Esophagus squamous epithelium (tissue), 5 donors: ENCODE measurements around the gene ABLIM3. TPM values are rescaled to one million over a fixed set of nuclear protein-coding genes. Genes with fewer than 3 reads are reported as not detected.

Experiments
- DNase-seq: peaks from one replicate; lab custom pipeline; 2025; lab: John Stamatoyannopoulos, UW
- H3K27ac ChIP-seq, 4 donors: fragments of 200-600 bp; sonication (generic); one replicate each; pipeline ENCODE4 v1.5.1; 2016 to 2019; ENCODE audit warnings: mild to moderate bottlenecking in 1 of 4
- H3K27me3 ChIP-seq, 4 donors: fragments of 200-600 bp; sonication (generic); 1 replicate in 3 of 4; 2 replicates in 1 of 4; pipeline versions ENCODE4 v1.5.1 to v1.6.0; 2017 to 2021; ENCODE audit warnings: antibody characterized with exemption in 1 of 4
- H3K36me3 ChIP-seq, 3 donors: fragments of 200-600 bp; sonication (generic); one replicate each; pipeline ENCODE4 v1.5.1; 2016 to 2019
- H3K4me1 ChIP-seq, 3 donors: fragments of 200-600 bp; sonication (generic); one replicate each; pipeline ENCODE4 v1.5.1; 2017 to 2019
- H3K4me3 ChIP-seq, 4 donors: fragments of 200-600 bp; sonication (generic); 1 replicate in 3 of 4; 2 replicates in 1 of 4; pipeline ENCODE4 v1.5.1; 2016 to 2019; ENCODE audit warnings: mild to moderate bottlenecking in 2 of 4, moderate library complexity in 1 of 4
- H3K9me3 ChIP-seq, 3 donors: fragments of 200-600 bp; sonication (generic); one replicate each; pipeline ENCODE4 v1.5.1; 2016 to 2019
- CTCF ChIP-seq, 6 experiments: fragments of 450-650 bp in 4 of 6; fragments of 200-600 bp in 2 of 6; sonication (generic) in 2 of 6; IDR thresholded peaks; one replicate each; pipeline ENCODE4 v1.5.1; 2016 to 2019; ENCODE audit warnings: antibody characterized with exemption in 6 of 6, mild to moderate bottlenecking in 4 of 6, moderate library complexity in 4 of 6
- POLR2A ChIP-seq, 4 donors: fragments of 450-650 bp; IDR thresholded peaks; one replicate each; pipeline ENCODE4 v1.6.1; 2017; ENCODE audit warnings: antibody characterized with exemption in 4 of 4, mild to moderate bottlenecking in 4 of 4, moderate library complexity in 3 of 4
- WGBS, 2 donors: methylation state at CpG; one replicate each; pipeline ENCODE4 v1.1.5; 2018; 5-methylcytosine and 5-hydroxymethylcytosine counted together
- intact Hi-C: fragments of 100-400 bp; cut with DNase I; formaldehyde crosslinking; loops from one replicate; pipeline ENCODE4 v1.15.0; 2022
- total RNA-seq, 4 donors: library from RNA; depleted of rRNA; stranded (reverse); fragments of >200 nt; gene quantifications; one replicate each; pipeline ENCODE4 v1.1.0, GENCODE V29; 2016
- donor health status: DM: yes; HTN: yes; CAD: no.

ABLIM3 gene
- total RNA-seq, 4 donors from 2014 or later, result 10.6 to 47.7 (median 27.1) TPM

- Histone ChIP-seq H3K4me1 (no peaks in the 10 kb centered on the region), H3K4me3 (no peak overlapping the region), H3K27me3 (peaks cover 0 to 24% (median 0%) of the 10 kb centered on the region in 4 donors), H3K27ac (no peak overlapping the region), H3K36me3 (no peaks in the 10 kb centered on the region), H3K9me3 (peaks cover 0 to 15% (median 0%) of the 10 kb centered on the region in 3 donors)
- no peak for TF ChIP-seq POLR2A (IDR thresholded peaks at IDR 0.05)
- TF ChIP-seq CTCF (IDR thresholded peaks at IDR 0.05), result peak in 5 of 6 experiments; percentile 41 to 73 (median 47)
- 19 to 34% methylated on average over 8 to 12 of the region's 12 CpGs for WGBS, 2 donors
- DNase-seq, result no peak
- intact Hi-C loops, result loop anchor here (10.0 kb wide), 1 partner anchor 120 kb away; the partner anchor contains the start of gene ABLIM3
These were observed 123.3 kb downstream of the ABLIM3 start for GRCh38 chr5:149264439-149265067.

DNA sequence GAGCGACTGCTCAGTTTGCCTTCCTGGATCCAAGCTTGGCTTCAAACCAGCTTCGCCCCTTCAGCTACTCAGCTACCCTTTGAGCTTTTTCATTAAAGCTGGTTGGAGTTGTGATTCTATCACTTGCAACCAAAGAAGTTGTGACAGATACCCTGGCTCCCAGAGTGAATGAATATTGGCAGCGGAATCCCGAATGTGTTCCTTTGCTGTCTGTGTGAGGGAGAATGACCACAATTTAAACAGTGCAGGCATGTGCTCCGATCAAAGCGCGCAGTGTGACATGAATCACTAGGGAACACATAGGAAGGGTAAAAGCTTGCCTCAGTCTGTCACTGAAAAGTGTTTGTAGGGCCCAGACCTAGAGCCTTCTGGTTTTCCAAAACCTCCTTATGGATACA lies 123.8 kb downstream of the ABLIM3 start:
- H3K27ac ChIP-seq, result no peak overlapping the region
- H3K4me1 ChIP-seq, result no peaks in the 10 kb centered on the region
- 82% methylated on average over 7 of the region's 7 CpGs for WGBS, 2 donors
- H3K36me3 ChIP-seq, result no peaks in the 10 kb centered on the region
- DNase-seq, result no peak
- intact Hi-C loops, result loop anchor here (10.0 kb wide), 1 partner anchor 120 kb away; the partner anchor contains the start of gene ABLIM3
- H3K4me3 ChIP-seq, result no peak overlapping the region
- TF ChIP-seq CTCF (IDR thresholded peaks at IDR 0.05), result no peak
- TF ChIP-seq POLR2A (IDR thresholded peaks at IDR 0.05), result no peak
- peaks cover 0 to 20% (median 0%) of the 10 kb centered on the region in 4 donors for H3K27me3 ChIP-seq
- peaks cover 0 to 15% (median 0%) of the 10 kb centered on the region in 3 donors for H3K9me3 ChIP-seq

GRCh38 chr5:149265597-149265996 lies 124.3 kb downstream of the ABLIM3 start:
- Histone ChIP-seq H3K36me3 (no peaks in the 10 kb centered on the region), H3K27me3 (peaks cover 0 to 20% (median 0%) of the 10 kb centered on the region in 4 donors), H3K27ac (no peak overlapping the region), H3K4me1 (no peaks in the 10 kb centered on the region), H3K4me3 (no peak overlapping the region), H3K9me3 (peaks cover 0 to 15% (median 0%) of the 10 kb centered on the region in 3 donors)
- intact Hi-C loops, result loop anchor here (10.0 kb wide), 1 partner anchor 121 kb away; the partner anchor contains the start of gene ABLIM3
- 31 to 36% methylated on average over 4 of the region's 4 CpGs for WGBS, 2 donors
- TF ChIP-seq POLR2A (IDR thresholded peaks at IDR 0.05) (no peak), CTCF (IDR thresholded peaks at IDR 0.05) (peak in 4 of 6 experiments; percentile 13 to 45 (median 22))
- no peak for DNase-seq

DNA sequence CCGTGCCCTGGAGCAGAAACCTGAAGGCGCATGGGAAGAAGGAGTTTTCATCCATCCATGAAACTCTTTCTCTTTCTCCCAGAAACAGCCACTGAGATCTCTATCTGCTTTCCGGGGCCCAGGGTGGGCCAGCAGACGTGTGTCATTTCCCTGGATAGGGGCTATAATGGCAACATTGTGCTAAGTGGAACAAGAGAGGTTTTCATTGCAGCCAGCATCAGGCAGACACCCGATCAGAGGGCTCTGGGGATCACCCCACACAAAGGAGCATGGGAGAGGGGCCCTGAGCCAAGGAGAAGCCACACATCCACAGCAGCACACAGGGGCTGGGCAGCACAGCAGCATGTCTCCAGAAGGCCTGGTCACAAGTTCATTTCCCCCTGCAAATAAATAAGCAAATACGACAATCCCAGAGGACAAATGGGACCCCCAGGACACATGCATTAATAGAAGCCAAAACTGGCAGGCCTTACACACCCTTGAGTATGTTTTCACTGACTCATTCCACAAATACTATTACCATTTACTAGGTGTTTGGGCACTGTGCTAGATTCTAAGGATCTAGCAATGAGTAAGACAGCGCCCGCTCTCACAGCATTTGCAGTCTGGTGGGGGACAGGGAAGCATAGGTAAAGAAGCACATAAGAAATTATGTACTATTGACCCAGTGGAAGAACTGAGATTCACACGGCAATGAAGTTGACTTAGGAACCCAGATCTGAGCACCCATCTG lies 126.1 kb downstream of the ABLIM3 start:
- Histone ChIP-seq H3K27me3 (peaks cover 0 to 15% (median 0%) of the 10 kb centered on the region in 4 donors), H3K4me3 (no peak overlapping the region), H3K9me3 (peaks cover 0 to 15% (median 0%) of the 10 kb centered on the region in 3 donors), H3K4me1 (peaks cover 0 to 17% (median 7%) of the 10 kb centered on the region in 3 donors), H3K36me3 (no peaks in the 10 kb centered on the region), H3K27ac (no peak overlapping the region)
- intact Hi-C loops, result loop anchor here (10.0 kb wide), 1 partner anchor 123 kb away; the partner anchor contains the start of gene ABLIM3
- DNase-seq, result no peak
- 89 to 97% methylated on average over 5 to 6 of the region's 9 CpGs for WGBS, 2 donors
- TF ChIP-seq CTCF (IDR thresholded peaks at IDR 0.05) (no peak), POLR2A (IDR thresholded peaks at IDR 0.05) (no peak)
